ENCODE measurements around the gene COX7B2.

- TF ChIP-seq ZNF777 (CRISPR knock-in tag; IDR thresholded peaks at IDR 0.05) = no peak
- no peak for TF ChIP-seq GABPB1 (CRISPR knock-in tag; IDR thresholded peaks at IDR 0.05)
- TF ChIP-seq ELF1 (CRISPR knock-in tag; IDR thresholded peaks at IDR 0.05) = no peak
- TF ChIP-seq TAF1 (CRISPR knock-in tag; IDR thresholded peaks at IDR 0.05) = no peak
- no peak for TF ChIP-seq HNRNPK (IDR thresholded peaks at IDR 0.05; ENCODE audit: low read depth, low read length, poor library complexity, severe bottlenecking)
- no peak for TF ChIP-seq ZBTB8A (CRISPR knock-in tag; IDR thresholded peaks at IDR 0.05; ENCODE audit: borderline replicate concordance, low read depth)
- TF ChIP-seq ZNF121 (CRISPR knock-in tag; IDR thresholded peaks at IDR 0.05) = no peak
- TF ChIP-seq, protein P1, sequence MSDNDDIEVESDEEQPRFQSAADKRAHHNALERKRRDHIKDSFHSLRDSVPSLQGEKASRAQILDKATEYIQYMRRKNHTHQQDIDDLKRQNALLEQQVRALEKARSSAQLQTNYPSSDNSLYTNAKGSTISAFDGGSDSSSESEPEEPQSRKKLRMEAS (IDR thresholded peaks at IDR 0.05) = no peak
- TF ChIP-seq ZHX1 (CRISPR knock-in tag; IDR thresholded peaks at IDR 0.05; ENCODE audit: low read depth) = no peak
- no peak for TF ChIP-seq NR2C2 (CRISPR knock-in tag; IDR thresholded peaks at IDR 0.05; ENCODE audit: borderline replicate concordance)
- TF ChIP-seq ZGPAT (CRISPR knock-in tag; IDR thresholded peaks at IDR 0.05) = no peak
- TF ChIP-seq SIN3A (IDR thresholded peaks at IDR 0.05; ENCODE audit: borderline replicate concordance, low read depth, low read length) = no peak
Measured at GRCh38 chr4:46781434-46782092, 127.5 kb downstream of the COX7B2 start.

All from HepG2 (cell line).